Type B pancreatic cell (in vitro differentiated cells): ENCODE results near the gene ZDHHC14. TPM values are rescaled to one million over a fixed set of nuclear protein-coding genes. Genes with fewer than 3 reads are reported as not detected.

ENCODE experiments used
- DNase-seq: peaks from one replicate; pipeline ENCODE4 v3.0.0; 2021; ENCODE audit warnings: mixed read lengths; ENCODE audit not compliant: unreplicated experiment; ENCODE audit errors: extremely low spot score
- H3K27ac Mint-ChIP-seq: 2 replicates; pipeline ENCODE4 v1.8.0; 2021; ENCODE audit warnings: mild to moderate bottlenecking, mixed read lengths
- H3K27me3 Mint-ChIP-seq: 2 replicates; pipeline ENCODE4 v1.8.0; 2021; ENCODE audit warnings: mixed read lengths
- H3K36me3 Mint-ChIP-seq: 2 replicates; pipeline ENCODE4 v1.8.0; 2021; ENCODE audit warnings: mixed read lengths
- H3K4me1 Mint-ChIP-seq: one replicate; pipeline ENCODE4 v1.8.0; 2021; ENCODE audit warnings: mixed read lengths; ENCODE audit not compliant: unreplicated experiment
- H3K4me3 Mint-ChIP-seq: 2 replicates; pipeline ENCODE4 v1.8.0; 2021; ENCODE audit warnings: mild to moderate bottlenecking, mixed read lengths
- H3K9me3 Mint-ChIP-seq: 2 replicates; pipeline ENCODE4 v1.8.0; 2021; ENCODE audit warnings: mixed read lengths
- CTCF ChIP-seq: fragments of 200-600 bp; sonication (generic); conservative IDR thresholded peaks from 2 replicates; pipeline ENCODE4 v1.5.0; 2021; ENCODE audit warnings: antibody characterized with exemption, mild to moderate bottlenecking
- total RNA-seq: library from RNA; stranded (reverse); gene quantifications from 2 replicates; pipeline ENCODE4 v1.2.1, GENCODE V29; 2021; ENCODE audit warnings: low replicate concordance

ZDHHC14 gene
- total RNA-seq, 1 donor from 2014 or later: 11.1 TPM

GRCh38 chr6:157676241-157676640 lies 295.3 kb downstream of the ZDHHC14 start:
- no peak for TF ChIP-seq CTCF
- no peaks in the 10 kb centered on the region for H3K36me3 Mint-ChIP-seq
- H3K27ac Mint-ChIP-seq: no peak overlapping the region
- H3K4me3 Mint-ChIP-seq: no peak overlapping the region
- no peaks in the 10 kb centered on the region for H3K4me1 Mint-ChIP-seq
- no peaks in the 10 kb centered on the region for H3K9me3 Mint-ChIP-seq
- DNase-seq: no peak
- H3K27me3 Mint-ChIP-seq: no peaks in the 10 kb centered on the region

- DNase-seq: no peak
- Mint-ChIP-seq H3K36me3 (no peaks in the 10 kb centered on the region), H3K9me3 (no peaks in the 10 kb centered on the region), H3K27ac (no peak overlapping the region), H3K4me3 (no peak overlapping the region), H3K27me3 (no peaks in the 10 kb centered on the region), H3K4me1 (no peaks in the 10 kb centered on the region)
- no peak for TF ChIP-seq CTCF
These were observed 296.2 kb downstream of the ZDHHC14 start for GRCh38 chr6:157677235-157677634.

- no peak for TF ChIP-seq CTCF
These were observed 298.9 kb downstream of the ZDHHC14 start for GRCh38 chr6:157679605-157680580.

GRCh38 chr6:157681041-157681650 lies 300.2 kb downstream of the ZDHHC14 start:
- TF ChIP-seq CTCF: no peak
- Mint-ChIP-seq H3K36me3 (no peaks in the 10 kb centered on the region), H3K4me3 (no peak overlapping the region), H3K4me1 (no peaks in the 10 kb centered on the region), H3K27ac (no peak overlapping the region), H3K27me3 (no peaks in the 10 kb centered on the region), H3K9me3 (no peaks in the 10 kb centered on the region)
- DNase-seq: no peak

More at GRCh38 chr6:157679605-157680580, 298.9 kb downstream of the ZDHHC14 start:
- H3K4me3 Mint-ChIP-seq: no peak overlapping the region
- no peak for DNase-seq
- H3K4me1 Mint-ChIP-seq: no peaks in the 10 kb centered on the region
- no peaks in the 10 kb centered on the region for H3K27me3 Mint-ChIP-seq
- H3K9me3 Mint-ChIP-seq: no peaks in the 10 kb centered on the region
- no peak overlapping the region for H3K27ac Mint-ChIP-seq
- no peaks in the 10 kb centered on the region for H3K36me3 Mint-ChIP-seq

GRCh38 chr6:157682856-157683481 lies 302.0 kb downstream of the ZDHHC14 start:
- no peak overlapping the region for H3K27ac Mint-ChIP-seq
- no peak for DNase-seq
- H3K9me3 Mint-ChIP-seq: no peaks in the 10 kb centered on the region
- no peaks in the 10 kb centered on the region for H3K36me3 Mint-ChIP-seq
- H3K27me3 Mint-ChIP-seq: no peaks in the 10 kb centered on the region
- H3K4me1 Mint-ChIP-seq: no peaks in the 10 kb centered on the region
- TF ChIP-seq CTCF: no peak
- H3K4me3 Mint-ChIP-seq: no peak overlapping the region
